Neural crest cell (in vitro differentiated cells): Measurements from ENCODE around the gene NMNAT2. TPM values are rescaled to one million over a fixed set of nuclear protein-coding genes. Genes with fewer than 3 reads are reported as not detected.

Experiments used
- DNase-seq: peaks from one replicate; pipeline ENCODE4 v3.0.0; 2021; ENCODE audit warnings: low read depth, mixed read lengths, low spot score
- H3K27ac Mint-ChIP-seq: one replicate; pipeline ENCODE4 v1.8.0; 2021; ENCODE audit warnings: mild to moderate bottlenecking, mixed read lengths; ENCODE audit not compliant: unreplicated experiment
- H3K27me3 Mint-ChIP-seq: 2 replicates; pipeline ENCODE4 v1.8.0; 2021; ENCODE audit warnings: low read depth, mild to moderate bottlenecking, mixed read lengths
- H3K36me3 Mint-ChIP-seq: 2 replicates; pipeline ENCODE4 v1.8.0; 2021; ENCODE audit warnings: low read depth, mild to moderate bottlenecking, mixed read lengths
- H3K4me1 Mint-ChIP-seq: 2 replicates; pipeline ENCODE4 v1.8.0; 2021; ENCODE audit warnings: mixed read lengths
- H3K4me3 Mint-ChIP-seq: one replicate; pipeline ENCODE4 v1.8.0; 2021; ENCODE audit warnings: mild to moderate bottlenecking, mixed read lengths
- H3K9me3 Mint-ChIP-seq: 2 replicates; pipeline ENCODE4 v1.8.0; 2021; ENCODE audit warnings: mixed read lengths
- total RNA-seq: library from RNA; stranded (reverse); gene quantifications from 2 replicates; pipeline ENCODE4 v1.2.1, GENCODE V29; 2021
- TF ChIP-seq, protein P1 (sequence below): fragments of 200-600 bp; sonication (generic); conservative IDR thresholded peaks from 2 replicates; pipeline ENCODE4 v1.5.0; 2021; ENCODE audit warnings: antibody characterized with exemption, mild to moderate bottlenecking

The NMNAT2 gene
- total RNA-seq, 1 donor from 2014 or later, result 4.5 TPM

DNA sequence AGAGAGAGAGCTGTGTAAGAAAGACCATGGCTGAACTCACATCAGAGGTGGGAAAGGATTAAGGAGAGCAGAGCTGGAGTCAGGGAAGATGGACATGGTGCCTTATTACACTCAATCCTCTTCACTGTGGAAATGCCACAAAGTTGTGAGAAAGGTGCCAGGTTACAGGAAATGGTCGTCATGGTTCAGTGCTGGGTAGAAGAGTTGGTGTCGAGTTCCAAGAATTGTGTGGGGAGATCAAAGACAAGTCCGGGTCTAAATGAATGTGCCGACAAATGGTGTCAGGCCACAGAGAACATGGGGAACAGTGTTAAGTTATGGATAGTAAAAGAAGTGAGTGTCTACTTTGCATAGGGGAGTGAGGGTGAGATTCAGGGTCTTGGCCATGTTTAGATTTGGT is 191.2 kb downstream of the NMNAT2 start:
- H3K4me3 Mint-ChIP-seq, result no peak overlapping the region
- no peaks in the 10 kb centered on the region for H3K27me3 Mint-ChIP-seq
- peaks cover 10% of the 10 kb centered on the region for H3K4me1 Mint-ChIP-seq
- no peaks in the 10 kb centered on the region for H3K36me3 Mint-ChIP-seq
- TF ChIP-seq, protein P1, sequence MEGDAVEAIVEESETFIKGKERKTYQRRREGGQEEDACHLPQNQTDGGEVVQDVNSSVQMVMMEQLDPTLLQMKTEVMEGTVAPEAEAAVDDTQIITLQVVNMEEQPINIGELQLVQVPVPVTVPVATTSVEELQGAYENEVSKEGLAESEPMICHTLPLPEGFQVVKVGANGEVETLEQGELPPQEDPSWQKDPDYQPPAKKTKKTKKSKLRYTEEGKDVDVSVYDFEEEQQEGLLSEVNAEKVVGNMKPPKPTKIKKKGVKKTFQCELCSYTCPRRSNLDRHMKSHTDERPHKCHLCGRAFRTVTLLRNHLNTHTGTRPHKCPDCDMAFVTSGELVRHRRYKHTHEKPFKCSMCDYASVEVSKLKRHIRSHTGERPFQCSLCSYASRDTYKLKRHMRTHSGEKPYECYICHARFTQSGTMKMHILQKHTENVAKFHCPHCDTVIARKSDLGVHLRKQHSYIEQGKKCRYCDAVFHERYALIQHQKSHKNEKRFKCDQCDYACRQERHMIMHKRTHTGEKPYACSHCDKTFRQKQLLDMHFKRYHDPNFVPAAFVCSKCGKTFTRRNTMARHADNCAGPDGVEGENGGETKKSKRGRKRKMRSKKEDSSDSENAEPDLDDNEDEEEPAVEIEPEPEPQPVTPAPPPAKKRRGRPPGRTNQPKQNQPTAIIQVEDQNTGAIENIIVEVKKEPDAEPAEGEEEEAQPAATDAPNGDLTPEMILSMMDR, result no peak
- no peak overlapping the region for H3K27ac Mint-ChIP-seq
- no peaks in the 10 kb centered on the region for H3K9me3 Mint-ChIP-seq
- DNase-seq, result no peak

DNA sequence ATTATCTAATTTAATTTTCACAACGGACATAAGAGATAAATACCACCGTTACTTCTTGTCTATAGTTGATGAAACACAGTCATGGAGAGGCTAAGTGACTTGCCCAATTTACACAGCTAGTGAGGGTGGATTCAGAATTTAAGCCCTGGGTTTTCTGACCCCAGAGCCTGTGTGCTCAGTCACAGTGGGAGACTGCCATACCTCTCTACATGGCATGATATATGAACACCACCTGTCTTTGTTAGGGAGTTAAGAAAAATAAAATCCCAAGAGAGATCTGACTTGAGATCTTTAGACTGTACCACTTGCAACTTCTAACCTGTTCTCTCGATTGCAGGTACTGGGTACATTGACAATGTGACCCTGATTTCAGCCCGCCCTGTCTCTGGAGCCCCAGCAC is 191.8 kb downstream of the NMNAT2 start:
- DNase-seq, result no peak
- H3K4me1 Mint-ChIP-seq, result peaks cover 10% of the 10 kb centered on the region
- H3K4me3 Mint-ChIP-seq, result no peak overlapping the region
- TF ChIP-seq, protein P1, result no peak
- no peaks in the 10 kb centered on the region for H3K9me3 Mint-ChIP-seq
- H3K36me3 Mint-ChIP-seq, result no peaks in the 10 kb centered on the region
- no peaks in the 10 kb centered on the region for H3K27me3 Mint-ChIP-seq
- H3K27ac Mint-ChIP-seq, result no peak overlapping the region

DNA sequence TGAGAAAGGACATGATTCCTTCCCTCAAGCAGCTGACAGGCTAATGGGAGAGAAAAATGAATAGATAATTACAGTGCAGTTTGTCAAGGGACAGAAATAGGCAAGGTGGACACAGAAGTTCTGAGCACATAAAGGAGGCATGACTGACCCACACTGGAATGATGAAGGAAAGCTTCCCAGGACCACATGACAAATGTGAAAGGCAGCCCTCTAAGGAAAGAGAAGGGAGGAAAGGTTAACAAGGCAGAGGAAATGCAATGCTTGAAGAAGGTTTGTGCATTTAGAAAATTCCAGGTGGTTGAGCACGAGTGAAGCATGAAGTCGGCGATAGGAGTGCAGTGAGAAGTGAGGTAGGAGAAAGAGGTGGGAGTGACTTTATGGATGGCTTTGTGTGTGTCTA is 194.7 kb downstream of the NMNAT2 start:
- no peak for DNase-seq
- Mint-ChIP-seq H3K4me1 (peaks cover 25% of the 10 kb centered on the region), H3K27ac (no peak overlapping the region), H3K4me3 (no peak overlapping the region), H3K27me3 (no peaks in the 10 kb centered on the region), H3K36me3 (no peaks in the 10 kb centered on the region), H3K9me3 (no peaks in the 10 kb centered on the region)
- TF ChIP-seq, protein P1, result no peak

DNA sequence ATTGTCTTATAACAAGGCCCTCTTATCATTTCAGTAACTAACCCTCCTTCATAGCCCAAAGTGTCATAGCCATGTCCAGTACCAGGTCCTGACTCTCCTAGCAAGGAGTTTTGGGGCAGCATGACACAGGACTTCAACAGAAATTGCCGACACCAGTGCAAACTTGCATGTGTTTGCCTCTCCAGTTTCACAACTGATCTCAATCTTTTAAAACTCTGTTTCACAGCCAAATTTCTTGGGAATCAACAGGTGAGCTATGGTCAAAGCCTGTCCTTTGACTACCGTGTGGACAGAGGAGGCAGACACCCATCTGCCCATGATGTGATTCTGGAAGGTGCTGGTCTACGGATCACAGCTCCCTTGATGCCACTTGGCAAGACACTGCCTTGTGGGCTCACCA is 195.3 kb downstream of the NMNAT2 start:
- TF ChIP-seq, protein P1, result no peak
- no peaks in the 10 kb centered on the region for H3K27me3 Mint-ChIP-seq
- DNase-seq, result no peak
- H3K4me3 Mint-ChIP-seq, result no peak overlapping the region
- H3K27ac Mint-ChIP-seq, result no peak overlapping the region
- H3K9me3 Mint-ChIP-seq, result no peaks in the 10 kb centered on the region
- no peaks in the 10 kb centered on the region for H3K36me3 Mint-ChIP-seq
- peaks cover 25% of the 10 kb centered on the region for H3K4me1 Mint-ChIP-seq

DNA sequence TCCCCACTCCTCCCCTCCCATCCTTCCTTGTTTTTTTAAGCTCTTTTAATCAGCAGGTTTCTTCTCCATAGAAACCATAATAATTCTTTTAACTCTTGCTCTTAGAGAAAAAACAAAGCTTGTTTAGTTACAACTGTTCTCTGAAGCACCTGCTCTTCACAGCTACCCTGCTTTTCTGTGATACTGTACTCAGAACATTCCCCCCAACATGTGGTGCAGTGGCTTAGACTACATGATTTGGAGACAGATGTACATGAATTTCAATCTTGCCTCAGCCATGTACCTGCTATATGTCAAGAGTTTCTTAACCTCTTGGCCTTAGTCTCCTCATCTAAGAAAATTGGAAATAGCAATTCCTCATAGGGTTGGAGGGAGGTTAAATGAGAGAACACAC is 198.6 kb downstream of the NMNAT2 start:
- no peak for DNase-seq
- no peak overlapping the region for H3K4me3 Mint-ChIP-seq
- no peaks in the 10 kb centered on the region for H3K36me3 Mint-ChIP-seq
- TF ChIP-seq, protein P1, result no peak
- peaks cover 15% of the 10 kb centered on the region for H3K4me1 Mint-ChIP-seq
- H3K27ac Mint-ChIP-seq, result peak overlapping the region; percentile 44
- H3K9me3 Mint-ChIP-seq, result no peaks in the 10 kb centered on the region
- no peaks in the 10 kb centered on the region for H3K27me3 Mint-ChIP-seq
